Head of caudate nucleus (tissue), 42 donors: ENCODE data around the gene FCHO1.

Source experiments
- DNase-seq, 42 donors: peaks; one replicate each; pipeline versions ENCODE4 v3.0.0 to v3.0.0-alpha.2; 2020 to 2021; ENCODE audit warnings: mixed read lengths in 7 of 42
- intact Hi-C: fragments of 100-400 bp; cut with DNase I; formaldehyde crosslinking; loops from one replicate; pipeline ENCODE4 v1.15.0; 2022

FCHO1 gene, protein sequence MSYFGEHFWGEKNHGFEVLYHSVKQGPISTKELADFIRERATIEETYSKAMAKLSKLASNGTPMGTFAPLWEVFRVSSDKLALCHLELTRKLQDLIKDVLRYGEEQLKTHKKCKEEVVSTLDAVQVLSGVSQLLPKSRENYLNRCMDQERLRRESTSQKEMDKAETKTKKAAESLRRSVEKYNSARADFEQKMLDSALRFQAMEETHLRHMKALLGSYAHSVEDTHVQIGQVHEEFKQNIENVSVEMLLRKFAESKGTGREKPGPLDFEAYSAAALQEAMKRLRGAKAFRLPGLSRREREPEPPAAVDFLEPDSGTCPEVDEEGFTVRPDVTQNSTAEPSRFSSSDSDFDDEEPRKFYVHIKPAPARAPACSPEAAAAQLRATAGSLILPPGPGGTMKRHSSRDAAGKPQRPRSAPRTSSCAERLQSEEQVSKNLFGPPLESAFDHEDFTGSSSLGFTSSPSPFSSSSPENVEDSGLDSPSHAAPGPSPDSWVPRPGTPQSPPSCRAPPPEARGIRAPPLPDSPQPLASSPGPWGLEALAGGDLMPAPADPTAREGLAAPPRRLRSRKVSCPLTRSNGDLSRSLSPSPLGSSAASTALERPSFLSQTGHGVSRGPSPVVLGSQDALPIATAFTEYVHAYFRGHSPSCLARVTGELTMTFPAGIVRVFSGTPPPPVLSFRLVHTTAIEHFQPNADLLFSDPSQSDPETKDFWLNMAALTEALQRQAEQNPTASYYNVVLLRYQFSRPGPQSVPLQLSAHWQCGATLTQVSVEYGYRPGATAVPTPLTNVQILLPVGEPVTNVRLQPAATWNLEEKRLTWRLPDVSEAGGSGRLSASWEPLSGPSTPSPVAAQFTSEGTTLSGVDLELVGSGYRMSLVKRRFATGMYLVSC

GRCh38 chr19:17751103-17751911 is at the start of gene FCHO1:
FCHO1 (plus strand) TSS chr19:17751477; CDS start chr19:17755165, 3,688 bp downstream.
- DNase-seq: peak in 30 of 42 donors; percentile 21 to 69 (median 54)
- intact Hi-C loops: no loop called here

DNA sequence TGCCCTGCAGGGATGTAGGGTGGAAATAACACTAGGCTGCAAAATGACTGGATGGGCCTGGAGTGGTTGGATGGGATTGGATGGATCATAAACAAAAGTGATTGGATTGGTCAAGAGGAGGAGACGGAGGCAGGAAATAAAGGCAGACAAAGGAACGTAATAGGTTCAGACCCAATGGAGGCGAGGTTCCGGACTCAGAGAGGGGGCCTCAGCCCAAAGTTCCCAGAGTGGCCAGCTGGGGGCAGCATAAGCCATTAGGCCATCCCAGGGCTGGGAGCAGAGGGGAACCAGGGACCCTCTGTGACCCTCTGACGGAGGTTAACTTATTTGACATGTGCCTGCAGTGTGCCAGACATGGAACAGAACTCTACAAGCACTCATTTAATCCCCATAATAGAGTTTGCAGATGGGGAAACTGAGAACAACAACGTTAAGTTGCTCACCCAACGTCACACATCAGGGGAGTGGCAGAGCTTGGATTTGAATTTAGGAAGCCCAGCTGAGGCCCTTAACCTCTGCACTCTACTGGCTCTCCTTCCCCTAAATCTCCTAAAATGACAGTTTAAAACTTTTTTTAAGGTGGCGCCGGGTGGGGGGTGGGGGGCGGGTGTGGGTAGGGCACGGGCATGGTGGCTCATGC is 47.3 kb upstream of the FCHO1 start:
- peak; percentile 57 to 89 (median 76) for DNase-seq
- intact Hi-C loops: loop anchor here (5.0 to 10.0 kb wide), 3 partner anchors 63 to 151 kb away; partner anchors contain the start of gene RPL18A

DNA sequence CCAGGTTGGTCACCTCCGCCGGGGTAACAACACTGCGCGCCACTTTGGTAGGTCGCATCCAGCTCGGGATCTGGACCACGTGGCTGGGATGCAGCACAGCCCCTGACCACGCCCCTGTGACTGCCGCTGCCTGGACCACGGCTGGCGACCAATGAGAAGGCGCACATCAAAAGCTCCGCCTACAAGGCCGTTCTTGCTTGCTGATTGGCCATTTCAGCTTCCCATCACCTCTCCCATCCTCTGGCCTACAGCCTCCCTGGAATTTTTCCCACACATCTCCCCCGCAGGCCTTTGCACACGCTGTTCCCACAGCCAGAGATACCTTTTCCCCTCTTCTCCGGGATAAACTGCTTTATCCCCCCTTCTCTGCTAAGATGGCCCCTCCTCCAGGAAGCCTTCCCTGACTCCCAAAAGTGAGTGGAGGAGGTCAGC is 44.5 kb upstream of the FCHO1 start:
- peak in 34 of 42 donors; percentile 26 to 76 (median 52) for DNase-seq
- intact Hi-C loops: loop anchor here (10.0 kb wide), 1 partner anchor 148 kb away; the partner anchor contains the start of gene RPL18A

DNA sequence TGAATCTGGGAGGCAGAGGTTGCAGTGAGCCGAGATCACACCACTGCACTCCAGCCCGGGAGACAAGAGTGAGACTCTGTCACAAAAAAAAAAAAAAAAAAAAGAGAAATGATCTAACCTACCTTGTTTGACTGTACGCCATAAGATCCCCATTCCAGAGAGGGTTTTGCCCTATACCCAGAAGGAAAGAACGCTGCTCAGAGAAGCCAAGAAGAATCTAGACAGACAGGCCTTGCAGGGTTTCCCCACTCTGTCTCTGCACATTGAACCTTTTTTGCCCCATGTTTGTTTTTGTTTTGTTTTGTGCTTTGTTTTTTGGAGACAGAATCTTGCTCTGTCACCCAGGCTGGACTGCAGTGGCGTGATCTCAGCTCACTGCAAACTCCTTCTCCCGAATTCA is 39.4 kb upstream of the FCHO1 start:
- intact Hi-C loops: no loop called here
- no peak for DNase-seq

- DNase-seq: no peak
- intact Hi-C loops: loop anchor here (5.0 kb wide), 1 partner anchor 56 kb away; no protein-coding TSS in a partner anchor
Observed at GRCh38 chr19:17716309-17716929, 34.9 kb upstream of the FCHO1 start.

DNA sequence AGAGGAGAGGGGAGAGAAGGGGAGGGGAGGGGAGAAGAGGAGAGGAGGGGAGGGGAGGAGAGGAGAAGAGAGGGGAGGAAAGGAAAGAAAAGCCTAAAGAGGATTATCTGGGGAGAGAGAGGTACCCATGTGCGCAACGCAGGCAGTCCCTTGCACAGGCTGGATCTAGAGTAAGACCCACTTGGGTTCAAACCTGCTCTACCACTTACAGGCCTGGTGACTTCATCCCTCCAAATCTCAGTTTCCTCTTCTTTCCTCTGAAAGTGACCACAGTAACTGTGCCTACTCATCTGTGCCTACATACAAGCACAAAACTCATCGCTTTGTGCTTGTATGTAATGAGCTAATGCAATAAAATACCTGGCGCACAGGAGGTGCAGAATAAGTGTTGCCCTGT is 32.7 kb upstream of the FCHO1 start:
- intact Hi-C loops: loop anchor here (5.0 kb wide), 1 partner anchor 54 kb away; no protein-coding TSS in a partner anchor
- DNase-seq: no peak

GRCh38 chr19:17718947-17719711 is 32.1 kb upstream of the FCHO1 start, which contains the start of gene MAP1S:
MAP1S (plus strand) TSS chr19:17719480; CDS start chr19:17719503, 23 bp downstream.
- intact Hi-C loops: loop anchor here (5.0 kb wide), 1 partner anchor 53 kb away; no protein-coding TSS in a partner anchor
- DNase-seq: peak; percentile 20 to 86 (median 73)

GRCh38 chr19:17719730-17720400 is 31.4 kb upstream of the FCHO1 start:
- peak; percentile 28 to 93 (median 73) for DNase-seq
- intact Hi-C loops: loop anchor here (5.0 kb wide), 1 partner anchor 52 kb away; no protein-coding TSS in a partner anchor

GRCh38 chr19:17720440-17720839 is 30.8 kb upstream of the FCHO1 start:
- peak in 21 of 42 donors; percentile 16 to 70 (median 39) for DNase-seq

DNA sequence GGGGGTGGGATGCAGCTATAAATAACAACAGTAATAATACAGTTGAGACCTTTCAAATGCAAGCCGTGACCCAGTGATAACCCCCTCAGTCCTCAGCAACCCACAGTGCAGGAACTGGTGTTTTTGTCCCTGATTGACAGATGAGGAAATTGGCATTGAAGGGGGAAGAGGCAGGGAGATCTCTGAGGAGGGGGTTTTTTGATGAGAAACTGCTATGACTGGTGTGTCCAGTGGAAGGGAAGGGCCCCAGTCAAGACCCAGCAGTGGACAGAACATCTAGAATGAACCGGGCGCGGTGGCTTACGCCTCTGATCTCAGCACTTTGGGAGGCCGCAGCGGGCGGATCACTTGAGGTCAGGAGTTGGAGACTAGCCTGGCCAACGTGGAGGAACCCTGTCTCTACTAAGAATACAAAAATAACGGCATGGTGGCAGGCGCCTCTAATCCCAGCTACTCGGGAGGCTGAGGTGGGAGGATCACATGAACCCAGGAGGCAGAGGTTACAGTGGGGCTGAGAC is 30.1 kb upstream of the FCHO1 start:
- intact Hi-C loops: no loop called here

More at GRCh38 chr19:17720440-17720839, 30.8 kb upstream of the FCHO1 start:
- intact Hi-C loops: no loop called here

GRCh38 chr19:17721821-17722220 is 29.5 kb upstream of the FCHO1 start:
- intact Hi-C loops: no loop called here
- peak in 14 of 42 donors; percentile 21 to 55 (median 36) for DNase-seq

More for the DNA sequence above, 30.1 kb upstream of the FCHO1 start:
- peak in 1 of 42 donors; percentile 29 for DNase-seq

GRCh38 chr19:17722655-17723240 is 28.5 kb upstream of the FCHO1 start:
- DNase-seq: no peak
- intact Hi-C loops: no loop called here

- DNase-seq: no peak
- intact Hi-C loops: no loop called here
Observed at GRCh38 chr19:17724655-17725054, 26.6 kb upstream of the FCHO1 start.

GRCh38 chr19:17725422-17726078 is 25.7 kb upstream of the FCHO1 start:
- intact Hi-C loops: no loop called here

More at GRCh38 chr19:17725422-17726078, 25.7 kb upstream of the FCHO1 start:
- DNase-seq: peak in 2 of 42 donors; percentile 36 to 44
